ENCODE data around the gene OR4D2. TPM values are rescaled to one million over a fixed set of nuclear protein-coding genes. Genes with fewer than 3 reads are reported as not detected.

OR4D2 gene
- total and polyA plus RNA-seq, 2 of the 8 experiments (the other 6 are each of a cell fraction or from before 2014, with no cell fraction given): not detected

GRCh38 chr17:58200024-58200633 is 33.3 kb downstream of the OR4D2 start (continued):
- TF ChIP-seq, protein P1, sequence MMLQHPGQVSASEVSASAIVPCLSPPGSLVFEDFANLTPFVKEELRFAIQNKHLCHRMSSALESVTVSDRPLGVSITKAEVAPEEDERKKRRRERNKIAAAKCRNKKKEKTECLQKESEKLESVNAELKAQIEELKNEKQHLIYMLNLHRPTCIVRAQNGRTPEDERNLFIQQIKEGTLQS (IDR thresholded peaks at IDR 0.05; ENCODE audit: insufficient read depth, low read depth, low read length): no peak
- TF ChIP-seq CHD2 (IDR thresholded peaks at IDR 0.05; ENCODE audit: low read length) (no peak), KDM1A (IDR thresholded peaks at IDR 0.05; ENCODE audit: borderline replicate concordance, low read length) (no peak), BACH1 (IDR thresholded peaks at IDR 0.05; ENCODE audit: low read length) (no peak), BRCA1 (IDR thresholded peaks at IDR 0.05; ENCODE audit: low read depth, low read length) (no peak), CHD7 (IDR thresholded peaks at IDR 0.05; ENCODE audit: insufficient replicate concordance, low read length) (no peak), GTF2F1 (IDR thresholded peaks at IDR 0.05; ENCODE audit: borderline replicate concordance, low read depth, low read length) (no peak), RNF2 (IDR thresholded peaks at IDR 0.05; ENCODE audit: borderline replicate concordance, low read depth, low read length, missing control alignments, poor library complexity, severe bottlenecking) (no peak)
